HCT116 (cell line): ENCODE measurements around the gene GMEB2. TPM values are rescaled to one million over a fixed set of nuclear protein-coding genes. Genes with fewer than 3 reads are reported as not detected.

Experiments
- ATAC-seq: fragments of 200-7000 bp; cut with Tn5 transposase; 2 replicates; pipeline ENCODE4 v1.9.1; 2020; ENCODE audit warnings: mild to moderate bottlenecking, moderate library complexity
- BruUV-seq: library from RNA; stranded (reverse); fragments of 400-500 nt; replicated peaks from 2 replicates; lab custom pipeline; 2021; lab: Mats Ljungman, UMichigan
- CTCF ChIA-PET: fragments of 300-600 bp; sonication (Branson Sonifier 250); formaldehyde crosslinking; loops from one replicate; lab custom pipeline; 2021; ENCODE audit warnings: antibody characterized with exemption; lab: Charles Lee
- POLR2A ChIA-PET: fragments of 300-600, 350-600 bp; sonication (Branson Sonifier 250); formaldehyde crosslinking; loops from one replicate; lab custom pipeline; 2021; ENCODE audit warnings: antibody characterized with exemption; lab: Charles Lee
- RAD21 ChIA-PET, 2 experiments: fragments of 300-600 bp; sonication (Branson Sonifier 250); formaldehyde crosslinking; loops; one replicate each; lab custom pipeline; 2023; ENCODE audit warnings: low total read pairs in 2 of 2; ENCODE audit not compliant: uncharacterized antibody in 2 of 2, unreplicated experiment in 2 of 2, low non-redundant PET in 1 of 2; lab: Charles Lee
- DNase-seq: peaks from one replicate; pipeline ENCODE4 v3.0.0-alpha.2; 2010; ENCODE audit warnings: low read depth, low spot score
- H2AFZ ChIP-seq: fragments of 200-600 bp; shearing (Covaris generic), sonication (generic); 2 replicates; pipeline ENCODE4 v1.6.1; 2017; ENCODE audit warnings: low read depth, mixed run types, mixed read lengths, antibody characterized with exemption, low read length; ENCODE audit not compliant: poor library complexity, severe bottlenecking
- H3K27ac ChIP-seq: 2 replicates; pipeline ENCODE4 v1.5.1; 2012; ENCODE audit warnings: low read depth, low read length
- H3K27me3 ChIP-seq: fragments of 200-600 bp; sonication (generic); 2 replicates; pipeline ENCODE4 v1.6.1; 2016; ENCODE audit warnings: mixed run types, low read length, mixed read lengths; ENCODE audit not compliant: insufficient read depth
- H3K36me3 ChIP-seq, 2 experiments: fragments of 200-500 bp in 1 of 2; fragments of 200-600 bp in 1 of 2; sonication (Bioruptor generic) in 1 of 2; sonication (generic) in 1 of 2; 2 replicates each; pipeline versions ENCODE4 v1.5.1 to v1.6.1; 2014 to 2016; ENCODE audit warnings: low read length in 2 of 2, inconsistent platforms in 1 of 2, mixed read lengths in 1 of 2, mixed run types in 1 of 2; ENCODE audit not compliant: insufficient read depth in 2 of 2, control insufficient read depth in 1 of 2
- H3K4me1 ChIP-seq, 2 experiments: fragments of 200-600 bp in 1 of 2; sonication (generic) in 1 of 2; 2 replicates each; pipeline versions ENCODE4 v1.5.1 to v1.6.1; 2012 to 2017; ENCODE audit warnings: low read length in 2 of 2, inconsistent platforms in 1 of 2, mild to moderate bottlenecking in 1 of 2, mixed read lengths in 1 of 2, mixed run types in 1 of 2, moderate library complexity in 1 of 2; ENCODE audit not compliant: insufficient read depth in 2 of 2, control insufficient read depth in 1 of 2
- H3K4me2 ChIP-seq: fragments of 200-600 bp; sonication (generic); 2 replicates; pipeline ENCODE4 v1.6.1; 2017; ENCODE audit warnings: mixed run types, low read length, mixed read lengths
- H3K4me3 ChIP-seq, 2 experiments: fragments of 200-600 bp in 1 of 2; sonication (generic) in 1 of 2; replicated peaks in 1 of 2; 2 replicates each; pipeline ENCODE4 v1.5.1; 2011 to 2016; ENCODE audit warnings: low read length in 2 of 2, control low read depth in 1 of 2, low read depth in 1 of 2, mild to moderate bottlenecking in 1 of 2, mixed read lengths in 1 of 2, mixed run types in 1 of 2
- H3K79me2 ChIP-seq: fragments of 200-600 bp; sonication (generic); 2 replicates; pipeline ENCODE4 v1.6.1; 2017; ENCODE audit warnings: mild to moderate bottlenecking, mixed run types, low read length, moderate library complexity, mixed read lengths; ENCODE audit not compliant: insufficient read depth
- H3K9ac ChIP-seq: fragments of 200-600 bp; sonication (generic); 2 replicates; pipeline ENCODE4 v1.6.1; 2016; ENCODE audit warnings: low read length, mixed read lengths
- H3K9me2 ChIP-seq: fragments of 200-600 bp; sonication (generic), shearing (Covaris generic); 2 replicates; pipeline ENCODE4 v1.6.1; 2017; ENCODE audit warnings: mixed run types, mild to moderate bottlenecking, moderate library complexity; ENCODE audit not compliant: insufficient read depth
- H3K9me3 ChIP-seq, 2 experiments: fragments of 200-500 bp in 1 of 2; fragments of 200-600 bp in 1 of 2; sonication (Bioruptor generic) in 1 of 2; sonication (generic) in 1 of 2; 2 replicates each; pipeline ENCODE4 v1.6.1; 2014 to 2017; ENCODE audit warnings: low read length in 2 of 2, mixed read lengths in 2 of 2, inconsistent platforms in 1 of 2, low read depth in 1 of 2, mild to moderate bottlenecking in 1 of 2, mixed run types in 1 of 2, moderate library complexity in 1 of 2; ENCODE audit not compliant: control insufficient read depth in 1 of 2, insufficient read depth in 1 of 2
- H4K20me1 ChIP-seq: fragments of 200-600 bp; sonication (generic), shearing (Covaris generic); 2 replicates; pipeline ENCODE4 v1.6.1; 2017; ENCODE audit warnings: mixed run types, mild to moderate bottlenecking, moderate library complexity; ENCODE audit not compliant: insufficient read depth
- FOSL1 ChIP-seq: IDR thresholded peaks from 2 replicates; pipeline ENCODE4 v1.6.1; 2012; ENCODE audit warnings: low read depth
- JUND ChIP-seq: IDR thresholded peaks from 2 replicates; pipeline ENCODE4 v1.6.1; 2012
- POLR2A ChIP-seq: IDR thresholded peaks from 2 replicates; pipeline ENCODE4 v1.7.0; 2011; ENCODE audit warnings: borderline replicate concordance; ENCODE audit not compliant: insufficient read depth, insufficient read length; ENCODE audit errors: extremely low read depth
- REST ChIP-seq: IDR thresholded peaks from 2 replicates; pipeline ENCODE4 v1.6.1; 2012; ENCODE audit warnings: low read depth
- SP1 ChIP-seq: IDR thresholded peaks from 2 replicates; pipeline ENCODE4 v1.6.1; 2012; ENCODE audit warnings: low read depth
- intact Hi-C: fragments of 100-400 bp; cut with micrococcal nuclease; formaldehyde crosslinking; loops from 2 replicates; pipeline ENCODE4 v1.10.0; 2022
- total RNA-seq: library from RNA; stranded (reverse); gene quantifications from one replicate; pipeline ENCODE4 v1.2.1, GENCODE V29; 2021; ENCODE audit not compliant: unreplicated experiment

GMEB2 gene
- total RNA-seq, 1 experiment from 2014 or later, result 13.9 TPM

- no peak overlapping the region for H3K4me3 ChIP-seq
- DNase-seq, result no peak
- ChIA-PET CTCF (no interaction called here), RAD21 (no interaction called here)
- no peak overlapping the region for H2AFZ ChIP-seq
- H3K9me2 ChIP-seq, result no peaks in the 10 kb centered on the region
- H3K36me3 ChIP-seq, result no peaks in the 10 kb centered on the region
- intact Hi-C loops, result no loop called here
- BruUV-seq, result no TSS peak
- H3K9me3 ChIP-seq, result no peaks in the 10 kb centered on the region
- H3K4me1 ChIP-seq, result peaks cover 0 to 7% of the 10 kb centered on the region in 2 experiments; a peak in 2 of 4 replicates
- ATAC-seq, result no peak
- H3K4me2 ChIP-seq, result no peak overlapping the region
- H3K9ac ChIP-seq, result no peak overlapping the region
- H4K20me1 ChIP-seq, result no peaks in the 10 kb centered on the region
- no peak overlapping the region for H3K27ac ChIP-seq
- TF ChIP-seq SP1, result no peak
- no peak for TF ChIP-seq FOSL1
- TF ChIP-seq POLR2A, result no peak
- TF ChIP-seq JUND, result no peak
- TF ChIP-seq REST, result no peak
- TF ChIP-seq, all 23 proteins: peak for 0
- POLR2A ChIA-PET, result no interaction called here
- Histone ChIP-seq H3K27me3 (no peaks in the 10 kb centered on the region), H3K79me2 (no peaks in the 10 kb centered on the region)
These were observed 37.4 kb downstream of the GMEB2 start for GRCh38 chr20:63589261-63590217.
